Neutrophil (primary cell): Measurements from ENCODE around the gene CA14.

ENCODE experiments used
- H3K27ac ChIP-seq: fragments of 200-600 bp; sonication (generic); 2 replicates; pipeline ENCODE4 v1.5.1; 2016; ENCODE audit warnings: mild to moderate bottlenecking, moderate library complexity
- H3K27me3 ChIP-seq: fragments of 200-600 bp; sonication (generic); 2 replicates; pipeline ENCODE4 v1.6.0; 2016; ENCODE audit warnings: mild to moderate bottlenecking
- H3K36me3 ChIP-seq: fragments of 200-600 bp; sonication (generic); 2 replicates; pipeline ENCODE4 v1.5.1; 2017
- H3K4me1 ChIP-seq, 2 experiments: fragments of 200-600 bp in 1 of 2; sonication (generic) in 1 of 2; 1 replicate in 1 of 2; 2 replicates in 1 of 2; pipeline versions ENCODE4 v1.5.1 to v1.6.1; 2013 to 2016; ENCODE audit warnings: low read depth in 1 of 2, low read length in 1 of 2, mild to moderate bottlenecking in 1 of 2, moderate library complexity in 1 of 2; ENCODE audit not compliant: control insufficient read depth in 1 of 2, insufficient read depth in 1 of 2
- H3K4me3 ChIP-seq, 2 experiments: fragments of 200-600 bp in 1 of 2; sonication (generic) in 1 of 2; 1 replicate in 1 of 2; 2 replicates in 1 of 2; pipeline ENCODE4 v1.5.1; 2013 to 2016; ENCODE audit warnings: low read depth in 1 of 2, low read length in 1 of 2, mild to moderate bottlenecking in 1 of 2, moderate library complexity in 1 of 2
- H3K9me3 ChIP-seq: fragments of 200-600 bp; sonication (generic); 2 replicates; pipeline ENCODE4 v1.5.1; 2016
- CTCF ChIP-seq: fragments of 200-600 bp; sonication (generic); IDR thresholded peaks from 2 replicates; pipeline ENCODE4 v1.5.1; 2016; ENCODE audit warnings: antibody characterized with exemption

Gene CA14

DNA sequence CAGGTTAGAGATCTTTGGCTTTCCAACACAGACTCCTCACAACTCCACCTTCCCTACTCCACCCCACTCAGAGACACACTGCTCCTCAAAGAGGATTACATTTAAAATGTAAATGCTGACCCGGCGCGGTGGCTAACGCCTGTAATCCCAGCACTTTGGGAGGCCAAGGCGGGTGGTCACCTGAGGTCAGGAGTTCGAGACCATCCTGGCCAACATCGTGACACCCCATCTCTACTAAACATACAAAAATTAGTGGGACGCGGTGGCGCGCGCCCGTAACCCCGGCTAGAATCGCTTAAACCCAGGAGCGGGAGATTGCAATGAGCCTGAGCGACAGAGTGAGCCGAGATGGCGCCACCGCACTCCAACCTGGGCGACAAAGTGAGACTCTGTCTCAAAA is 19.8 kb upstream of the CA14 start:
- H3K9me3 ChIP-seq = no peaks in the 10 kb centered on the region
- TF ChIP-seq CTCF = no peak

GRCh38 chr1:150243003-150243402 is 14.6 kb upstream of the CA14 start:
- Histone ChIP-seq H3K4me3 (no peak overlapping the region), H3K27ac (no peak overlapping the region)
- no peak for TF ChIP-seq CTCF

More for the DNA sequence above, 19.8 kb upstream of the CA14 start:
- Histone ChIP-seq H3K27ac (no peak overlapping the region), H3K36me3 (no peaks in the 10 kb centered on the region), H3K4me3 (no peak overlapping the region), H3K27me3 (no peaks in the 10 kb centered on the region), H3K4me1 (peaks cover 21 to 28% of the 10 kb centered on the region in 2 experiments)

DNA sequence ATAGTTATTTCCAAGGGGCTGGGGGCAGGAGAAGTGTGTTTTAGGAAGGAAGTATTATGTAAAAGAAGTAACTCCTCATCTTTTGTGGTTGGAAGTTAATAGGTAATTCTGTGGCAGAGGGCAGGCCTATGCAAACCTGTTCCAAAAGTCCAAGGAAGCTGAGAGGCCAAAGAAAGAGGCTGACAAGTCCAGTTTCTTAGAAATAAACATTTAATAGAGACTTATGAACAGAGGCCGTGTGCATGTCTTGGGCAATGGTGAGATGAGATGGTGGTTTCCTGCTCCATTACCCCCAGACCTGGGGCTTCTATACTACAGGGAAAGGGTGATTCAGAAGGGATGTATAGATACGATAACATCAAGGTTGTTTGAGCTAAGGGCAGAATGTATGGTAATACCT is 7.6 kb upstream of the CA14 start:
- Histone ChIP-seq H3K27ac (peak overlapping the region; percentile 50), H3K9me3 (no peaks in the 10 kb centered on the region), H3K4me3 (no peak overlapping the region), H3K27me3 (no peaks in the 10 kb centered on the region), H3K4me1 (peaks cover 15 to 20% of the 10 kb centered on the region in 2 experiments), H3K36me3 (no peaks in the 10 kb centered on the region)
- TF ChIP-seq CTCF = no peak

More at GRCh38 chr1:150243003-150243402, 14.6 kb upstream of the CA14 start:
- Histone ChIP-seq H3K4me1 (no peaks in the 10 kb centered on the region), H3K36me3 (no peaks in the 10 kb centered on the region), H3K27me3 (no peaks in the 10 kb centered on the region), H3K9me3 (no peaks in the 10 kb centered on the region)

GRCh38 chr1:150256198-150256553 is 1.4 kb upstream of the CA14 start:
- H3K9me3 ChIP-seq = no peaks in the 10 kb centered on the region
- peaks cover 26 to 30% of the 10 kb centered on the region in 2 experiments for H3K4me1 ChIP-seq
- peaks cover 33% of the 10 kb centered on the region for H3K27me3 ChIP-seq
- H3K4me3 ChIP-seq = peak overlapping the region; percentile 33 to 44
- no peaks in the 10 kb centered on the region for H3K36me3 ChIP-seq
- peak overlapping the region; percentile 59 for H3K27ac ChIP-seq
- no peak for TF ChIP-seq CTCF

GRCh38 chr1:150256554-150257341 is 826 bp upstream of the CA14 start:
- Histone ChIP-seq H3K9me3 (no peaks in the 10 kb centered on the region), H3K27me3 (peaks cover 33% of the 10 kb centered on the region), H3K4me3 (peak overlapping the region in 1 of 2 experiments; percentile 33), H3K4me1 (peaks cover 26 to 30% of the 10 kb centered on the region in 2 experiments), H3K27ac (peak overlapping the region; percentile 59), H3K36me3 (no peaks in the 10 kb centered on the region)
- TF ChIP-seq CTCF = no peak
